HCT116 (cell line): ENCODE data around the gene CYBB. TPM values are rescaled to one million over a fixed set of nuclear protein-coding genes. Genes with fewer than 3 reads are reported as not detected.

ENCODE experiments used
- ATAC-seq: fragments of 200-7000 bp; cut with Tn5 transposase; 2 replicates; pipeline ENCODE4 v1.9.1; 2020; ENCODE audit warnings: mild to moderate bottlenecking, moderate library complexity
- BruUV-seq: library from RNA; stranded (reverse); fragments of 400-500 nt; replicated peaks from 2 replicates; lab custom pipeline; 2021; lab: Mats Ljungman, UMichigan
- CTCF ChIA-PET: fragments of 300-600 bp; sonication (Branson Sonifier 250); formaldehyde crosslinking; loops from one replicate; lab custom pipeline; 2021; ENCODE audit warnings: antibody characterized with exemption; lab: Charles Lee
- POLR2A ChIA-PET: fragments of 300-600, 350-600 bp; sonication (Branson Sonifier 250); formaldehyde crosslinking; loops from one replicate; lab custom pipeline; 2021; ENCODE audit warnings: antibody characterized with exemption; lab: Charles Lee
- RAD21 ChIA-PET, 2 experiments: fragments of 300-600 bp; sonication (Branson Sonifier 250); formaldehyde crosslinking; loops; one replicate each; lab custom pipeline; 2023; ENCODE audit warnings: low total read pairs in 2 of 2; ENCODE audit not compliant: uncharacterized antibody in 2 of 2, unreplicated experiment in 2 of 2, low non-redundant PET in 1 of 2; lab: Charles Lee
- DNase-seq: peaks from one replicate; pipeline ENCODE4 v3.0.0-alpha.2; 2010; ENCODE audit warnings: low read depth, low spot score
- H2AFZ ChIP-seq: fragments of 200-600 bp; shearing (Covaris generic), sonication (generic); 2 replicates; pipeline ENCODE4 v1.6.1; 2017; ENCODE audit warnings: low read depth, mixed run types, mixed read lengths, antibody characterized with exemption, low read length; ENCODE audit not compliant: poor library complexity, severe bottlenecking
- H3K27ac ChIP-seq: 2 replicates; pipeline ENCODE4 v1.5.1; 2012; ENCODE audit warnings: low read depth, low read length
- H3K27me3 ChIP-seq: fragments of 200-600 bp; sonication (generic); 2 replicates; pipeline ENCODE4 v1.6.1; 2016; ENCODE audit warnings: mixed run types, low read length, mixed read lengths; ENCODE audit not compliant: insufficient read depth
- H3K36me3 ChIP-seq, 2 experiments: fragments of 200-500 bp in 1 of 2; fragments of 200-600 bp in 1 of 2; sonication (Bioruptor generic) in 1 of 2; sonication (generic) in 1 of 2; 2 replicates each; pipeline versions ENCODE4 v1.5.1 to v1.6.1; 2014 to 2016; ENCODE audit warnings: low read length in 2 of 2, inconsistent platforms in 1 of 2, mixed read lengths in 1 of 2, mixed run types in 1 of 2; ENCODE audit not compliant: insufficient read depth in 2 of 2, control insufficient read depth in 1 of 2
- H3K4me1 ChIP-seq, 2 experiments: fragments of 200-600 bp in 1 of 2; sonication (generic) in 1 of 2; 2 replicates each; pipeline versions ENCODE4 v1.5.1 to v1.6.1; 2012 to 2017; ENCODE audit warnings: low read length in 2 of 2, inconsistent platforms in 1 of 2, mild to moderate bottlenecking in 1 of 2, mixed read lengths in 1 of 2, mixed run types in 1 of 2, moderate library complexity in 1 of 2; ENCODE audit not compliant: insufficient read depth in 2 of 2, control insufficient read depth in 1 of 2
- H3K4me2 ChIP-seq: fragments of 200-600 bp; sonication (generic); 2 replicates; pipeline ENCODE4 v1.6.1; 2017; ENCODE audit warnings: mixed run types, low read length, mixed read lengths
- H3K4me3 ChIP-seq, 2 experiments: fragments of 200-600 bp in 1 of 2; sonication (generic) in 1 of 2; replicated peaks in 1 of 2; 2 replicates each; pipeline ENCODE4 v1.5.1; 2011 to 2016; ENCODE audit warnings: low read length in 2 of 2, control low read depth in 1 of 2, low read depth in 1 of 2, mild to moderate bottlenecking in 1 of 2, mixed read lengths in 1 of 2, mixed run types in 1 of 2
- H3K79me2 ChIP-seq: fragments of 200-600 bp; sonication (generic); 2 replicates; pipeline ENCODE4 v1.6.1; 2017; ENCODE audit warnings: mild to moderate bottlenecking, mixed run types, low read length, moderate library complexity, mixed read lengths; ENCODE audit not compliant: insufficient read depth
- H3K9ac ChIP-seq: fragments of 200-600 bp; sonication (generic); 2 replicates; pipeline ENCODE4 v1.6.1; 2016; ENCODE audit warnings: low read length, mixed read lengths
- H3K9me2 ChIP-seq: fragments of 200-600 bp; sonication (generic), shearing (Covaris generic); 2 replicates; pipeline ENCODE4 v1.6.1; 2017; ENCODE audit warnings: mixed run types, mild to moderate bottlenecking, moderate library complexity; ENCODE audit not compliant: insufficient read depth
- H3K9me3 ChIP-seq, 2 experiments: fragments of 200-500 bp in 1 of 2; fragments of 200-600 bp in 1 of 2; sonication (Bioruptor generic) in 1 of 2; sonication (generic) in 1 of 2; 2 replicates each; pipeline ENCODE4 v1.6.1; 2014 to 2017; ENCODE audit warnings: low read length in 2 of 2, mixed read lengths in 2 of 2, inconsistent platforms in 1 of 2, low read depth in 1 of 2, mild to moderate bottlenecking in 1 of 2, mixed run types in 1 of 2, moderate library complexity in 1 of 2; ENCODE audit not compliant: control insufficient read depth in 1 of 2, insufficient read depth in 1 of 2
- H4K20me1 ChIP-seq: fragments of 200-600 bp; sonication (generic), shearing (Covaris generic); 2 replicates; pipeline ENCODE4 v1.6.1; 2017; ENCODE audit warnings: mixed run types, mild to moderate bottlenecking, moderate library complexity; ENCODE audit not compliant: insufficient read depth
- CBX3 ChIP-seq: IDR thresholded peaks from 2 replicates; pipeline ENCODE4 v1.6.1; 2012; ENCODE audit warnings: low read depth
- CEBPB ChIP-seq: IDR thresholded peaks from 2 replicates; pipeline ENCODE4 v1.6.1; 2012; ENCODE audit warnings: low read depth
- ELF1 ChIP-seq: IDR thresholded peaks from 2 replicates; pipeline ENCODE4 v1.6.1; 2012; ENCODE audit warnings: low read depth, borderline replicate concordance
- EZH2phosphoT487 ChIP-seq: fragments of 200-600 bp; IDR thresholded peaks from 2 replicates; pipeline ENCODE4 v1.6.1; 2018; ENCODE audit warnings: antibody characterized with exemption, borderline replicate concordance
- JUND ChIP-seq: IDR thresholded peaks from 2 replicates; pipeline ENCODE4 v1.6.1; 2012
- RAD21 ChIP-seq: IDR thresholded peaks from 2 replicates; pipeline ENCODE4 v1.6.1; 2012; ENCODE audit warnings: low read depth, mild to moderate bottlenecking
- SIN3A ChIP-seq: IDR thresholded peaks from 2 replicates; pipeline ENCODE4 v1.6.1; 2012; ENCODE audit warnings: low read depth
- TCF7L2 ChIP-seq: IDR thresholded peaks from 2 replicates; pipeline ENCODE4 v1.7.0; 2011; ENCODE audit warnings: borderline replicate concordance, inconsistent platforms; ENCODE audit not compliant: insufficient read depth, insufficient read length; ENCODE audit errors: extremely low read depth
- YY1 ChIP-seq: IDR thresholded peaks from 2 replicates; pipeline ENCODE4 v1.6.1; 2011; ENCODE audit warnings: low read length, low read depth, moderate library complexity, mild to moderate bottlenecking; ENCODE audit not compliant: insufficient replicate concordance; ENCODE audit errors: extremely low read depth
- intact Hi-C: fragments of 100-400 bp; cut with micrococcal nuclease; formaldehyde crosslinking; loops from 2 replicates; pipeline ENCODE4 v1.10.0; 2022
- total RNA-seq: library from RNA; stranded (reverse); gene quantifications from one replicate; pipeline ENCODE4 v1.2.1, GENCODE V29; 2021; ENCODE audit not compliant: unreplicated experiment

Gene CYBB
- total RNA-seq, 1 experiment from 2014 or later: 0.59 TPM

GRCh38 chrX:37746218-37746941 is 33.5 kb upstream of the CYBB start:
- Histone ChIP-seq H3K4me2 (peak overlapping the region; percentile 2; the same call in 1 of the 2 replicates), H3K9me3 (no peaks in the 10 kb centered on the region), H3K36me3 (no peaks in the 10 kb centered on the region), H3K4me1 (peaks cover 0 to 9% of the 10 kb centered on the region in 2 experiments; a peak in 1 of 4 replicates), H4K20me1 (no peaks in the 10 kb centered on the region), H3K4me3 (no peak overlapping the region), H3K9ac (no peak overlapping the region), H3K27me3 (no peaks in the 10 kb centered on the region), H3K9me2 (no peaks in the 10 kb centered on the region), H2AFZ (no peak overlapping the region), H3K27ac (no peak overlapping the region), H3K79me2 (no peaks in the 10 kb centered on the region)
- DNase-seq (no peak), ATAC-seq (peak; percentile 63; the same call in 1 of the 2 replicates)
- TF ChIP-seq YY1 (no peak), RAD21 (no peak)
- ChIA-PET POLR2A (no interaction called here), CTCF (interaction anchor here (1.3 to 1.6 kb wide), 2 partner anchors 79 to 420 kb away, joined by 7 to 9 read pairs; no protein-coding TSS in a partner anchor), RAD21 (no interaction called here)
- no TSS peak for BruUV-seq
- intact Hi-C loops: no loop called here

DNA sequence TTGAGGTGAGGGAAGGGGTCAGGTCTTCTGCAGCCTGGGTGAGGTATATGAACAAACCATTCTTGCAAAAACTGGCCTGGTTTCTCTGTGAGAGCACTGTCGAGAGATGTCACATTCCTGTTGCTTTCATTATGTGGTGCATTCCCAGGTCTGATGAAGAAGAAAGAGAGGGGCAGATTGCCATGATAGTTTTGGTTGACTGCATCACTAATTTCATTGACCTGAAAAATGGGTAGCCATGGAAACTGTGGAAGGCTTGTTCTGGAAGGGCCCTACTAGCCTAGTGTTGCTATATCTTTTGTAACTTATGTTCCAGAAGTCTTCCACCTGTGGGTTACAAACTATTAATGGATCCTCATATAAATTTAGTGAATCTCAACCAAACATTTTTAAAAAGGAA is 32.9 kb upstream of the CYBB start:
- no peaks in the 10 kb centered on the region for H3K9me2 ChIP-seq
- DNase-seq: no peak
- peak overlapping the region; percentile 2; the same call in 1 of the 2 replicates for H3K4me2 ChIP-seq
- no peak overlapping the region for H3K27ac ChIP-seq
- H3K79me2 ChIP-seq: no peaks in the 10 kb centered on the region
- ATAC-seq: no peak
- no peaks in the 10 kb centered on the region for H3K9me3 ChIP-seq
- no peak overlapping the region for H3K9ac ChIP-seq
- no peaks in the 10 kb centered on the region for H3K36me3 ChIP-seq
- intact Hi-C loops: no loop called here
- H3K4me1 ChIP-seq: peaks cover 0 to 9% of the 10 kb centered on the region in 2 experiments; a peak in 1 of 4 replicates
- POLR2A ChIA-PET: no interaction called here
- no TSS peak for BruUV-seq
- CTCF ChIA-PET: no interaction called here
- RAD21 ChIA-PET: no interaction called here
- no peak overlapping the region for H3K4me3 ChIP-seq
- H3K27me3 ChIP-seq: no peaks in the 10 kb centered on the region
- TF ChIP-seq JUND (no peak), CBX3 (no peak), TCF7L2 (no peak), CEBPB (no peak), ELF1 (no peak), EZH2phosphoT487 (no peak), SIN3A (no peak)
- H4K20me1 ChIP-seq: no peaks in the 10 kb centered on the region
- no peak overlapping the region for H2AFZ ChIP-seq
